Measurements from ENCODE around the gene GNA14.
"Not testable (repeated sequence)": the region's sequence is repeated elsewhere in the genome, so short reads cannot be mapped to it uniquely, and the experiment has no call there.

GNA14 gene

DNA sequence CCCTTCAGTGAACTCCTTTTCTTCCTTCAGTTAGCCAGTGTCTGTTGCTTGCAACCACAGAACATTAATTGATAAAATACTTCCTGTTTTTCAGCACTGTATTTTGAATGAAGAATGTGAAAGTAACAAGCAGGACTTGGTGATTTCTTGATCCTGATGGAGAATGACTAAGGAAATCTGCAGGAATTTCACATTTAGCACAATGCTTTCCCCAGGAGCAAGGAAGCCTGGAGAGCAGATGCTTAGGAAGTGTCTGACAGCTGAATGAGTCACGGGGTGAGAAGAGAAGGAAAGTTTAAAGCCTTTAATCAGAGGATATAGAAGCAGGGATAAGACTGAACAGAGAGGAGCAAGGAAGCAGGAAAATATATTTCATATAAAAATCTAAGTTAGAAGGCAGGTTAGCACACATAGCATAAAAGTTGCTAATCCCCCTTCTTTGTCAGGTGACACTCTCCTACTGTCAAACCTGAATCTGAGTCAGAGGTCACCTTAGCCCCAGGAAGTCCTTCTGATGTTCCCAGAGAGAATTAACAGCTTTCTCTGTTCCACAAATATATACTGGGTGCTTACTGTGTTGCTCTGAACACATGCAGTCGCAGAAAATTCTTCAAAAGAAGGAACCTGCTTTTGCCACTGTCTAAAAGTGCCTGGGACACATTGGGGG is 59.7 kb downstream of the GNA14 start:
- no peak for DNase-seq (ENCODE audit: low spot score)

DNA sequence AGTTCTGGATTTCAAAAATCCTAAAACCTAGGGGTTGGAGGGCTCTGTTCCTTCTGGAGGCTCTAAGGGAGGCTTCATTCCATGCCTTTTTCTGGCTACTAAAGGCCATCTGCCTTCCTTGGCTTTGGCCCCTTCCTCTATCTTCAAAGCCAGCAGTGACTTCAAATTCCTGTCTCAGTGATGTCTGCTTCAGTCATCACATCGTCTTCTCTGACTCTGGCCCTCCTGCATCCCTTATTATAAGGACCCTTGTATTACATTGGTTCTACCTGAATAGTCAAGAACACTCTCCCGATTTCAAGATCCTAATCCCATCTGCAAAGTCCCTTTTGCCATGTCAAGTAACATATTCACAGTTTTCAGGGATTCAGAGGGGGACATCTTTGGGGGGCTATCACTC is 60.3 kb downstream of the GNA14 start:
- DNase-seq (ENCODE audit: low spot score): no peak

GRCh38 chr9:77587042-77587441 is 61.1 kb downstream of the GNA14 start:
- no peak for DNase-seq (ENCODE audit: low spot score)

DNA sequence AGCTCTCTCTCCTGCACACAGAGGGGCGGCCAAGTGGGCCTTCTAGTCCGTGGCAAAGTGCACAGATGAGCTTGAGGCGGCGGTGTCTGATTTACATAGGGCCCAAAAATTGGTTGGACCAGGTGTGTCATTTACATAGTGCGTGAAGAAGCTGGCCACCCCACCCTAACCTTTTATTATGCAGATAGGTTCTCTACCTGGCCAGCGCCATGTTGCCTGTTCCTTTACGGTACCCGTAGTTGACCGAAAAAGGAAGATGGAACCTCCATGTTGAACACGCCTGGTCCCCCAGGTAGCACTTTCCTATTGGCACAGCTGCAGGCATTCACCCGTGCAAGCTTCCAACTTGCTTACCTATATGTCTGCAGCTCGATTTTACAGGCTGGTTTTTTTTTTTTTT is 61.5 kb downstream of the GNA14 start:
- DNase-seq (ENCODE audit: low spot score): no peak

GRCh38 chr9:77585335-77585786 is 62.8 kb downstream of the GNA14 start:
- DNase-seq (ENCODE audit: low spot score): no peak

- DNase-seq (ENCODE audit: low spot score): not testable (repeated sequence)
Measured at GRCh38 chr9:77584927-77585326, 63.2 kb downstream of the GNA14 start.

- no peak for DNase-seq (ENCODE audit: low spot score)
Measured at GRCh38 chr9:77582961-77583576, 65.1 kb downstream of the GNA14 start.

DNA sequence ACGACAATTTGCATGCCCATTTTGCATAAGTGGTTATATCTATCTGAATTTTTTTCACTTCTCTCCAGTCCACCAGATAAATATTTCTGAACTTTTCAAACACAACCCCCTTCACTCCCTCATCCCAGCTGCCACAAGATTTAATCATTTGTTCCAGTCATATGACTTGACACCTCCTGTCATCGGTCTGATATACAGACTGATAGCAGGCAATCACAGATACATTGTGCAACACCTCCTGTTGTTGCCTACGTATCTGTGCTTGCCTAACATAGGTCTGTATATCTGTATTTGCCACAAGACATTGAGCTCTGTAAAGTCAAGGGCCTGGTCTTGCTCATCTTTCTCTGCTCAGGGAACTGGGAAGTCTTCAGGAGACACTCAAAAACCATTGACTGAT is 65.6 kb downstream of the GNA14 start:
- no peak for DNase-seq (ENCODE audit: low spot score)

DNA sequence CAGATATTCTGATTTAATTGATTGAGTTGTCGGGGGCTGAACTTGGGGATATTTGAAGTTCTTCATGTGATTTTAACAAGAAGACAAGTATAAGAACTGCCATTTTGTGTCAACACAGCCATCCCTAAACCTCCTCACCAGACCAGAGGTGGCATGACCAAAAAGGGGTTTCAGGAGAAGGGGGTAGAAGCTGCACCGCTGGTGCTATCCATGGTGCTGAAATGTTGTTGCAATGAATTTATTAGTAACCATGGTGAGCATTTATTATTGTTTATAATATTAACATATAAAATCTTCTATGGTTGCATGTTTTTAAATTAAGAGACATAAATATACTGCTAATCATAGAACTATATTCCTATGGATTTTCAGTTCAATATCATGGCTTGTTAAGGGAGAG is 72.3 kb downstream of the GNA14 start:
- DNase-seq (ENCODE audit: low spot score): no peak

DNA sequence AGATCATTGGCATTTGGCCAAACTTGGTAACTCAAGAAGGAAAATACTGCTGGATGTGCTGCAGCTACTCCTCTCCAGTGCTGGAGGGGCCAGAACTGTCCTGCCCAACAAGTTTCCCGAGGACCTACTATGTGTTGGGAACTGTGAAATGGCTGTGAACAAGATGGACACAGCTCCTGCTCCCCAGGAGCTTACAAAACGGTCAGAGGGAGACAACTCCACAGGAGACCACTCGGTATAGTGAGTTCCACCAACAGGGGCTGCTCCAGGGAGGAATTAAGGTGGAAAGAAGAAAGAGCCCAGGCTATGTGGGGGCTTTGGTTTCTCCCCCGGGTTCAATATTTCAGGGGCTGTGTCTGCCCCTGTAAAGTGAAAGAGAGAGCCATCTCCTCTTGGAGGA is 78.8 kb downstream of the GNA14 start:
- DNase-seq (ENCODE audit: low spot score): no peak

DNA sequence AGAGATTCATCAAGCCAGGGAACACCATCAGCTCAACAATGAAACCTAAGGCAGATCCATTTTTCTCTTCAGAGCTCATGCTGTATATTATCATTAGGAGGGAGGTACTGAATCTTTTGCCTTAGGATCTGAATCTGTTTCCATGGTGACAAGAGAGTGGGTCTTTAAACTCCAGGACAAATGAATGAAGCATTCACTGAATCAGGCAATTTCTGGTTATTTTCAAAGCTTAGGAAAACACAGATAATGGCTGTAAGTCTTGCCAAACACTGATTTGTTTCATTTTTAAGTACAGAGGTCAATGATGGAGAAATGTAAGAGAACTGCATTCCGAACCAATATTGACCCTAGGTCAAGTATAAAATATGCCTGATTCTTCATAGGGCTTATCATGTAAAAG is 84.9 kb downstream of the GNA14 start:
- DNase-seq (ENCODE audit: low spot score): no peak

DNA sequence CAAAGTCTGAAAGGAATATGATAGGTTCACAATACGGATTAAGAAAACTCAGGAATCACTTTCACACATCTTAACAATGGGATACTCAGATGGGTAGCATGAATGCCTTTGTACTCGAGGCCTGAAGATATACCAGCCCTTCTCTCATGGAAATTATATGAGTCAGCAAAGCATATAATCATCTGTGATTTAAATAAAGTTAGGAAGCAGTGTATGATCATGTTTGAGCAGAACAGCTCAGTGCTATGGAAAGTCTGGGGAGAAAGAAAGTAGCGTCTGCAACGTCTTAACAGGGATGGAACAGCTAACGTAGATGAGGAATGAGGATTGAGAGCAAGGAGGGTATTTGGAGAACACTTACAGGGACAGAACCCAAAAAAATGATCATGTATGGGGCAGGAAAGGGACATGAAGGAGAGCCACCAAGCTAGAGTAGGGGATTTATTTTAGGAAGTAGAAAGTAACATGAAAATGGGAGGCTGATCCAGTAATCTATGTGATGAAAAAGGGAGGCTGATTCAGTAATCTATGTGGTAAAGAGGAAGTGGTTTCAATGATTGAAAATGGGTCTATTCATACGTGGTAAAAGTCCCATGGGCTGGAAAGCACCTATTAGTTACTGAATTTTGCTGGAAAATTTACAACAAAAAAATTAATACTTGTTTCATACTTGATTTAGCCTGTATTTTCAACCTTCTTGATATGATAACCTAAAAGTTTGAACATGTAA is 85.9 kb downstream of the GNA14 start:
- DNase-seq (ENCODE audit: low spot score): no peak

DNA sequence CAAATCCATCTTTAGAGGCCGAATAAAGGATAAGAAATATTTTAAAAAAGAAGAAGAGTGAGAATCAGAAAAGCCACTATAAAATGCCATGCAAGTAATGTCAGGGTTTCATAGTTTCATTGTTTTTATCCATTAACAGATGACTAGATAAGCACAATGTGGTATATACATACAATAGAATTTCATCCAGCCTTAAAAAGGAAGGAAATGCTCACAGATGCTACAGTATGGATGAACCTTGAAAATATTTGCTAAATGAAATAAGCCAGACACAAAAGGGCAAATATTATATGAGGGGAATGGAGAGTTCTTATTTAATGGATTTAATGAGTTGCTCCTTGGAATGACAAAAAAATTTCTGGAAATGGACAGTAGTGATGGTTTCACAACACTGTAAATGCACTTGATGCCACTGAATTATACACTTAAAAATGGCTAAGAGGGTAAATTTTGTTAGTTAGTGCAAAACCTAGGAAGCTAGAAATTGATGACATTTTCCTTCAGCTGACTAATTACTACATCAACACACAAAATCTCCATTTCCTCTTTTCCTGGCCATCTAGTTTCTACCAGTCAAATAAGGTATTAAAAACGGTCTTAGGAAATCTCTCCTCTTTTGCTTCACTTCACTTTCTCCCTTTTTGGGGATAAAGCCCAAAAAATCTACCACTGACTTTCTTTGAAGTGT is 86.6 kb downstream of the GNA14 start:
- DNase-seq (ENCODE audit: low spot score): no peak

DNA sequence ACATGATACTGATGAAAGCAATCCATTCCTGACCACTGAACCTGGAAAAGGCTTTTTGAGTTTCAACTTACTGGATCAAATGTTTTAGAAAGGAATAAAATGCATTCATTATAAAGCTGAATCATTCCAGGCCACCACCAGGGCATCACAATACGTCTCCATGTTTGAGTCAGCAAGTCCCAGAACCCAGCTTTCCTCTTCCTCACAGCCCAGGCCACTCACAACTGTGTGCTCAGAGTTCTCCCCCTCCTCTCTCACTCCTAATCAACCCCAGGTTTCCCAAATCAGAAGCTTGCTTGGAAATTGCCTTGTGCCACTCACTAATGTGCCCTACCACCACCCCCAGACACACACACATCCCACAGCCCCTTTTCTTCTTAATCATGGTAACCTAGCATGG is 91.7 kb downstream of the GNA14 start:
- no peak for DNase-seq (ENCODE audit: low spot score)

GRCh38 chr9:77554586-77555105 is 93.5 kb downstream of the GNA14 start:
- no peak for DNase-seq (ENCODE audit: low spot score)

- peak; percentile 49 for DNase-seq (ENCODE audit: low spot score)
Measured at GRCh38 chr9:77547106-77547730, 100.9 kb downstream of the GNA14 start.

DNA sequence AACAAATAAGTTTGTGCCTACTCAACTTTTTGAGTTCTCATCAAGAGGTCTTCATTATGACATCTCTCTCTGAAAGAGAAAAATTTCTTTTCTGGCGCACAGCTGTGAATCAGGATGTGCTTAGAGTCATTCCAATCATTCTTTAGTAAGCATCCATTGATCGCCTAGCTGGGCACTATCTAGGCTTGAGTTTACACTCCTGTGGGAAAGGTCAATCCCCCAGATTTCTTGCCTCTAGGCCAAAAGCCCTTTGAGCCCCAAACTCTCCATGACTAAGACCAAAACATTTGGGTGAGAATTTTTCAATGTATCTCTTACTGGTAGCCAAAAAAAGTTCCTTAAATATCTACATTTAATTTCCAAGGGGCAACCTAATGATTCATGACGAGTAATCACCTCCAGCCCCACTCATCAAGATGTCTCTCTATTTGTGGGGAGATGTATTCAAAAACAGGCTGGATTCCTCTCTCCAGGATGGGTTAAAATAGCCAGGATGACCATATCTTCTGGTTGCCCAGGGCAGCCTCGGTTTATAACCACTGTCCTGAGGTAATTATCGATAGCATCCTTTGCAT is 101.7 kb downstream of the GNA14 start:
- DNase-seq (ENCODE audit: low spot score): no peak

GRCh38 chr9:77544546-77544945 is 103.6 kb downstream of the GNA14 start:
- DNase-seq (ENCODE audit: low spot score): no peak

DNA sequence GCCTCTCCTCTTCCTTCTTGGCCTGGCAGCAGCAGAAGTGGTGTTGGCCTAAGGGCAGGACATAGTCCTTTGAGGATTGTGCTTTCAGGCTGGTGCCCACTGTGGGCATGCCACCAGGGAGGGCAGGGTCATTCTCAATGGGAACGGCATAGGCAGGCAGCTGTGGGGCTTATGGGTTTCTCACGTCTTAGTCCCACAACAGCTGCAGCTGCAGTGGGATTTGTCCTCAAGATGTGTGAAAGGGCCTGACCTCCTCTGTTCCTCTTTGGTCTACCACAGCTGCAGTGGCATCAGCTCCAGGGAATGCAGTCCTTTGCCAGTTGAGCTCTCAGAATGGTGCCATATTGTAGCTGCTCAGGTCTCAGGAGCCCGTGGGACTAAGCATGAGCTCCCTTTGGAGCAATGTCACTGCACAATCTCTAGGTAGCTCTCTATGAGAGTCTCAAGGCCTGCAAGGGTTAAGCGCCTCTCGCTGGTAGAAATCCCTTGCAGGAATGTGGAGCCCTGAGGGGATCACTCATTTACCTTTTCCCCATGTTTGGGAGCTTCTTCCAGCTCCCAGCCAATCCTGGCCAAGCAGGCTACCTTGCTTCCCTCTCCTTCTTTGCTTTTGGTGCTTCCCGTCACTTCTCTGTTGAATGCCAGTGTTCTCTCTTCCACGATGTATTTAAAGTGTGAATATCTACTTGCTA is 104.8 kb downstream of the GNA14 start:
- no peak for DNase-seq (ENCODE audit: low spot score)

DNA sequence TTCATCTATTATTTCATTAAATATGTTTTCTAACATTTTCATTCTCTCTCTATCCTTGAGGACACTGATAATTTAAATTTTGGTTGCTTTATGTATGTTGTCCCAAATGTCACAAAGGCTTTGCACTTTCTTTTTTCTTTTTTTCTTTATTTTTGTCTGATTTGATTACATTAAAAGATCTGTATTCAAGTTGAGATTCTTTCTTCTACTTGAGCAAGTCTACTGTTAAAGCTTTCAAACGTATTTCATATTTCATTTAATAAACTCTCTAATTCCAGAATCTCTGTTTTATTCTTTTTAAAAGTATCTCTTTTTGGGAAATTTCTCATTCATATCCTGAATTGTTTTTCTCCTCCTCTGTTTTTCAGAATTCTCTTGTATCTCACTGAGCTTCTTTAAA is 106.5 kb downstream of the GNA14 start:
- DNase-seq (ENCODE audit: low spot score): no peak

DNA sequence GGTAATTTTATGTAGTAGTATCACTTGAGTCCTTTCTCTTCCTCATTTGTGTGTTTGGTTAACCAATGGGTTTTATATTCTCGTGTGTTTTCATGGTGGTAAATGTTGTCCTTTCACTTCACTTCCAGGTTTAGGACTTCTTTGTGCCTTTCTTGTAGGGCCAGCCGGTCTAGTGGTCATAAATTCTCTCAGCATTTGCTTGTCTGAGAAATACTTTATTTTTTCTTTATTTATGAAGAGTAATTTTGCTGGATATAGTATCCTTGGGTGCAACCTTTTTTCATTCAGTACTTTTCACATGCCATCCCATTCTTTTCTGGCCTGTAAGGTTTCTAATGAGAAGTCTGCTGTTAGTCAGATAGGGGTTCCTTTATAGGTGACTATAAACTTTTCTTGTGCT is 107.1 kb downstream of the GNA14 start:
- DNase-seq (ENCODE audit: low spot score): no peak

Measured in SK-N-DZ (cell line).